GM19023 (cell line): ENCODE data around the gene STEEP1.

Source experiments
- ATAC-seq: cut with Tn5 transposase; IDR thresholded peaks from one replicate; pipeline ENCODE4 v1.9.1; 2021; ENCODE audit warnings: mild to moderate bottlenecking, moderate library complexity; ENCODE audit not compliant: unreplicated experiment

The STEEP1 gene

GRCh38 chrX:119565107-119565663, at the start of gene STEEP1:
STEEP1 (minus strand) TSS chrX:119565409; CDS start chrX:119565355, 54 bp downstream.
- ATAC-seq = peak; percentile 86

- no peak for ATAC-seq
Measured at GRCh38 chrX:119614776-119615175, 49.6 kb upstream of the STEEP1 start.

GRCh38 chrX:119607018-119607389, 41.8 kb upstream of the STEEP1 start:
- no peak for ATAC-seq

GRCh38 chrX:119606280-119607017, 41.2 kb upstream of the STEEP1 start, which contains the start of gene NKRF:
NKRF (minus strand) TSS chrX:119606424.
- peak; percentile 73 for ATAC-seq

- ATAC-seq = peak; percentile 33
Measured at GRCh38 chrX:119605464-119606279, 40.5 kb upstream of the STEEP1 start.

- ATAC-seq = no peak
Measured at GRCh38 chrX:119604766-119605463, 39.7 kb upstream of the STEEP1 start.

- ATAC-seq = no peak
Measured at GRCh38 chrX:119602701-119603255, 37.6 kb upstream of the STEEP1 start.

GRCh38 chrX:119589810-119590209, 24.6 kb upstream of the STEEP1 start:
- no peak for ATAC-seq

- no peak for ATAC-seq
Measured at GRCh38 chrX:119583431-119584059, 18.3 kb upstream of the STEEP1 start.

- no peak for ATAC-seq
Measured at GRCh38 chrX:119579414-119579813, 14.2 kb upstream of the STEEP1 start.

- peak; percentile 62 for ATAC-seq
Measured at GRCh38 chrX:119574394-119575266, 9.4 kb upstream of the STEEP1 start, which contains the start of gene UBE2A. UBE2A (plus strand) TSS chrX:119574563; CDS start chrX:119574712, 149 bp downstream.

- ATAC-seq = peak; percentile 88
Measured at GRCh38 chrX:119573840-119574393, 8.7 kb upstream of the STEEP1 start.

GRCh38 chrX:119573222-119573621, 8.0 kb upstream of the STEEP1 start:
- no peak for ATAC-seq

GRCh38 chrX:119570351-119570835, 5.2 kb upstream of the STEEP1 start:
- no peak for ATAC-seq

GRCh38 chrX:119552508-119552907, 12.7 kb downstream of the STEEP1 start:
- no peak for ATAC-seq

- ATAC-seq = no peak
Measured at GRCh38 chrX:119549327-119550016, 15.7 kb downstream of the STEEP1 start.

GRCh38 chrX:119541188-119541587, 24.0 kb downstream of the STEEP1 start:
- no peak for ATAC-seq

- ATAC-seq = no peak
Measured at GRCh38 chrX:119539872-119540271, 25.3 kb downstream of the STEEP1 start.
